CD14-positive monocyte (primary cell): Measurements from ENCODE around the gene RASSF7. TPM values are rescaled to one million over a fixed set of nuclear protein-coding genes. Genes with fewer than 3 reads are reported as not detected.
A peak's percentile ranks its signal among the peaks of the same experiment; 100 is the strongest.

Source experiments
- DNase-seq, 3 donors: peaks; one replicate each; pipeline ENCODE4 v3.0.0-alpha.2; 2011 to 2022
- H2AFZ ChIP-seq: 2 replicates; pipeline ENCODE4 v1.6.0; 2012; ENCODE audit warnings: mild to moderate bottlenecking, low read depth, low read length, inconsistent platforms; ENCODE audit not compliant: insufficient read depth, poor library complexity, severe bottlenecking
- H3K27ac ChIP-seq, 2 donors: 1 replicate in 1 of 2; 2 replicates in 1 of 2; pipeline ENCODE4 v1.5.1; 2012 to 2013; ENCODE audit warnings: low read length in 2 of 2, control low read depth in 1 of 2, inconsistent platforms in 1 of 2, low read depth in 1 of 2, mild to moderate bottlenecking in 1 of 2
- H3K27me3 ChIP-seq, 2 donors: one replicate each; pipeline versions ENCODE4 v1.6.0 to v1.6.1; 2011 to 2013; ENCODE audit warnings: low read length in 2 of 2; ENCODE audit not compliant: control insufficient read depth in 2 of 2, insufficient read depth in 2 of 2
- H3K36me3 ChIP-seq, 2 donors: replicated peaks in 1 of 2; 1 replicate in 1 of 2; 2 replicates in 1 of 2; pipeline versions ENCODE4 v1.5.1 to v1.6.1; 2012 to 2013; ENCODE audit warnings: low read length in 2 of 2, control low read depth in 1 of 2, inconsistent platforms in 1 of 2, mild to moderate bottlenecking in 1 of 2; ENCODE audit not compliant: insufficient read depth in 2 of 2, control insufficient read depth in 1 of 2
- H3K4me1 ChIP-seq, 2 donors: 1 replicate in 1 of 2; 2 replicates in 1 of 2; pipeline versions ENCODE4 v1.5.1 to v1.6.1; 2012 to 2013; ENCODE audit warnings: low read length in 2 of 2, control low read depth in 1 of 2, inconsistent platforms in 1 of 2, mild to moderate bottlenecking in 1 of 2, moderate library complexity in 1 of 2; ENCODE audit not compliant: insufficient read depth in 2 of 2, control insufficient read depth in 1 of 2
- H3K4me2 ChIP-seq: replicated peaks from 2 replicates; pipeline ENCODE3; 2012; ENCODE audit warnings: low read length, moderate library complexity, mild to moderate bottlenecking; ENCODE audit not compliant: poor library complexity, severe bottlenecking; ENCODE audit errors: extremely low read depth
- H3K4me3 ChIP-seq, 3 experiments: fragments of 200-600 bp in 1 of 3; sonication (generic) in 1 of 3; replicated peaks in 1 of 3; 1 replicate in 2 of 3; 2 replicates in 1 of 3; pipeline ENCODE4 v1.5.1; 2011 to 2013; ENCODE audit warnings: low read length in 3 of 3, mild to moderate bottlenecking in 3 of 3, control low read depth in 2 of 3, low read depth in 2 of 3, inconsistent platforms in 1 of 3, moderate library complexity in 1 of 3
- H3K79me2 ChIP-seq: 2 replicates; pipeline ENCODE4 v1.6.0; 2012; ENCODE audit warnings: mild to moderate bottlenecking, control low read depth, inconsistent platforms, low read length, moderate library complexity; ENCODE audit not compliant: insufficient read depth
- H3K9ac ChIP-seq: 2 replicates; pipeline ENCODE4 v1.6.0; 2017; ENCODE audit warnings: low read length, mild to moderate bottlenecking; ENCODE audit not compliant: insufficient read depth, poor library complexity, severe bottlenecking
- H3K9me3 ChIP-seq, 2 donors: replicated peaks in 1 of 2; 1 replicate in 1 of 2; 2 replicates in 1 of 2; pipeline versions ENCODE4 v1.5.1 to v1.6.1; 2012 to 2013; ENCODE audit warnings: low read length in 2 of 2, control low read depth in 1 of 2; ENCODE audit not compliant: control insufficient read depth in 1 of 2, insufficient read depth in 1 of 2
- H4K20me1 ChIP-seq: 2 replicates; pipeline ENCODE4 v1.6.0; 2012; ENCODE audit warnings: mild to moderate bottlenecking, low read length, control low read depth, moderate library complexity; ENCODE audit not compliant: insufficient read depth
- H3K27ac Mint-ChIP-seq, 7 donors: one replicate each; pipeline ENCODE4 v1.8.0; 2020; ENCODE audit warnings: mild to moderate bottlenecking in 7 of 7, mixed read lengths in 7 of 7, moderate library complexity in 6 of 7, inconsistent platforms in 2 of 7
- H3K27me3 Mint-ChIP-seq, 3 donors: one replicate each; pipeline ENCODE4 v1.8.0; 2021 to 2022; ENCODE audit warnings: low read depth in 3 of 3, mild to moderate bottlenecking in 3 of 3, mixed read lengths in 3 of 3, moderate library complexity in 3 of 3, inconsistent platforms in 1 of 3
- H3K36me3 Mint-ChIP-seq, 2 donors: one replicate each; pipeline ENCODE4 v1.8.0; 2020; ENCODE audit warnings: mixed read lengths in 2 of 2, inconsistent platforms in 1 of 2, mild to moderate bottlenecking in 1 of 2
- H3K4me1 Mint-ChIP-seq: one replicate; pipeline ENCODE4 v1.8.0; 2020; ENCODE audit warnings: mild to moderate bottlenecking, mixed read lengths
- H3K4me3 Mint-ChIP-seq, 2 donors: one replicate each; pipeline ENCODE4 v1.8.0; 2020; ENCODE audit warnings: mild to moderate bottlenecking in 2 of 2, mixed read lengths in 2 of 2, moderate library complexity in 1 of 2
- H3K9me3 Mint-ChIP-seq, 7 donors: one replicate each; pipeline ENCODE4 v1.8.0; 2020 to 2022; ENCODE audit warnings: mixed read lengths in 7 of 7, mild to moderate bottlenecking in 6 of 7, moderate library complexity in 6 of 7, inconsistent platforms in 2 of 7
- CTCF ChIP-seq: fragments of 200-600 bp; IDR thresholded peaks from one replicate; pipeline ENCODE4 v1.8.0; 2022; ENCODE audit warnings: antibody characterized with exemption, mild to moderate bottlenecking
- WGBS: methylation state at CpG from one replicate; pipeline ENCODE4 v1.1.5; 2013; ENCODE audit warnings: missing lambda C conversion rate; ENCODE audit not compliant: insufficient coverage; 5-methylcytosine and 5-hydroxymethylcytosine counted together
- intact Hi-C, 2 donors: fragments of 100-400 bp; cut with micrococcal nuclease; formaldehyde crosslinking; loops; one replicate each; pipeline versions ENCODE4 v1.15.0 to v1.15.1; 2023
- polyA plus RNA-seq, 3 donors: library from polyadenylated mRNA; depleted of rRNA in 1 of 3; unstranded in 2 of 3; stranded (reverse) in 1 of 3; fragments of 300-500 nt in 2 of 3; fragments of >200 nt in 1 of 3; fragmentation: Illumina TruSeq in 2 of 3; gene quantifications; 1 replicate in 2 of 3; 2 replicates in 1 of 3; pipeline ENCODE4 v1.2.3, GENCODE V29; 2012 to 2021

RASSF7 gene
- polyA plus RNA-seq, 3 donors = 10.0 to 26.5 (median 12.4) TPM

DNA sequence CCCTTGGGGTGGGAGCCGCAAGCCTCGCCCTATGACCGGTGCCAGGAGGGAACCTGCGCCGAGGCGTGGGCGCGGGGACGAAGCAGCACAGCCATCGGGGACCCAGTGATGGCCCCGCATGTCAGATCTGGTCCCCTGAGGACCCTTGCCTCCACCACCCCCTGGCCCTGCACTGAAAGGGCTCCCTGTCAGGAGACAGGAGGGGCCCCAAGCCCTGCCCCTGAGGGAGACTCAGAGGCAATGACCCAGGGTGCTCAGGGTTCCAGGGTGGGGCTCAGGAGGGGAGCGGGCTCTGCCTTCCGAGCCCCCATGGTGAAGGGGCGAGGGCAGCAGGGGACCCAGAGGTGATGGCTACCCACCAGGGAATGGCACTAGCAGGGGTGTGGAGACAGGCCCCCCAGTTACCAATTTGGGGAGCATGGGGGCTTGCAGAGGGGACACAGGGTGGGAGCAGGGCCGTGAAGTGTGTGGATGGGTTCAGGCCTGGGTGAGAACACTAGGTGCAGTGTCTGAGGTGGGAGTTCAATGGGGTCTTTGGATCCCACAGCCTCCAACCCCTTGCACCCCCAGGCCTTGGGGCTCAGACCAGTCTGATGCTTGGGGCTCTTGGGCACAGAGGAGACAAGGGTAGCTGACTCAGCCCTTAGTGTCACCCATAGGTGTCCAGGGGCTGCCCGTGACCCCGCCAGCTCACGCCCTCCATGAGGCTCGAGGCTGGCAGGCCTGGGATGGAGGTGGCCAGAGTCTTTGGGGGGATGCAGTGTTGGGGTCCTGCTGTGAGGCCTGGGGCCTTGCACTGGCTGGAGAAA, 22.9 kb upstream of the RASSF7 start:
- DNase-seq = no peak
- Mint-ChIP-seq H3K27ac (peak overlapping the region in 1 of 7 donors; percentile 74), H3K36me3 (peaks cover under 1 to 4% of the 10 kb centered on the region in 2 donors), H3K9me3 (peaks cover 0 to 4% (median 0%) of the 10 kb centered on the region in 7 donors), H3K4me3 (peak overlapping the region; percentile 77 to 90), H3K27me3 (peaks cover 15 to 39% (median 22%) of the 10 kb centered on the region in 3 donors), H3K4me1 (peaks cover 11% of the 10 kb centered on the region)
- peak overlapping the region; percentile 43 for H3K9ac ChIP-seq
- H3K4me2 ChIP-seq = peak overlapping the region; percentile 87
- peak overlapping the region in 2 of 3 experiments; percentile 38 to 76 for H3K4me3 ChIP-seq
- H3K27me3 ChIP-seq = peaks cover 0 to 27% of the 10 kb centered on the region in 2 donors
- peaks cover 3 to 8% of the 10 kb centered on the region in 2 donors for H3K36me3 ChIP-seq
- H3K79me2 ChIP-seq = peaks cover 12% of the 10 kb centered on the region
- H3K4me1 ChIP-seq = peaks cover 33 to 37% of the 10 kb centered on the region in 2 donors
- H2AFZ ChIP-seq = peak overlapping the region; percentile 79
- no peaks in the 10 kb centered on the region for H3K9me3 ChIP-seq
- H3K27ac ChIP-seq = no peak overlapping the region
- H4K20me1 ChIP-seq = peaks cover 20% of the 10 kb centered on the region
- intact Hi-C loops = no loop called here
- WGBS = 35% methylated on average over 17 of the region's 19 CpGs
- no peak for TF ChIP-seq CTCF

- H3K4me1 Mint-ChIP-seq = peaks cover 11% of the 10 kb centered on the region
- H3K27ac ChIP-seq = no peak overlapping the region
- no peak overlapping the region for H2AFZ ChIP-seq
- no peaks in the 10 kb centered on the region for H3K9me3 ChIP-seq
- H3K27ac Mint-ChIP-seq = no peak overlapping the region
- no peak for DNase-seq
- H3K4me2 ChIP-seq = no peak overlapping the region
- peaks cover 12% of the 10 kb centered on the region for H3K79me2 ChIP-seq
- no peak overlapping the region for H3K4me3 Mint-ChIP-seq
- intact Hi-C loops = no loop called here
- WGBS = 92% methylated on average over 18 of the region's 20 CpGs
- peaks cover 15 to 40% (median 26%) of the 10 kb centered on the region in 3 donors for H3K27me3 Mint-ChIP-seq
- no peak for TF ChIP-seq CTCF
- H3K27me3 ChIP-seq = peaks cover 0 to 27% of the 10 kb centered on the region in 2 donors
- no peak overlapping the region for H3K9ac ChIP-seq
- H3K36me3 ChIP-seq = peaks cover 0 to under 1% of the 10 kb centered on the region in 2 donors
- H3K36me3 Mint-ChIP-seq = peaks cover 0 to 2% of the 10 kb centered on the region in 2 donors
- peaks cover 33 to 37% of the 10 kb centered on the region in 2 donors for H3K4me1 ChIP-seq
- H4K20me1 ChIP-seq = peaks cover 13% of the 10 kb centered on the region
- peaks cover 0 to 4% (median 0%) of the 10 kb centered on the region in 7 donors for H3K9me3 Mint-ChIP-seq
- H3K4me3 ChIP-seq = no peak overlapping the region
Observed at GRCh38 chr11:538431-539051, 22.2 kb upstream of the RASSF7 start.
